Type B pancreatic cell (in vitro differentiated cells): Measurements from ENCODE around the gene TBCK. TPM values are rescaled to one million over a fixed set of nuclear protein-coding genes. Genes with fewer than 3 reads are reported as not detected.

Experiments used
- DNase-seq: peaks from one replicate; pipeline ENCODE4 v3.0.0; 2021; ENCODE audit warnings: mixed read lengths; ENCODE audit not compliant: unreplicated experiment; ENCODE audit errors: extremely low spot score
- H3K27ac Mint-ChIP-seq: 2 replicates; pipeline ENCODE4 v1.8.0; 2021; ENCODE audit warnings: mild to moderate bottlenecking, mixed read lengths
- H3K27me3 Mint-ChIP-seq: 2 replicates; pipeline ENCODE4 v1.8.0; 2021; ENCODE audit warnings: mixed read lengths
- H3K36me3 Mint-ChIP-seq: 2 replicates; pipeline ENCODE4 v1.8.0; 2021; ENCODE audit warnings: mixed read lengths
- H3K4me1 Mint-ChIP-seq: one replicate; pipeline ENCODE4 v1.8.0; 2021; ENCODE audit warnings: mixed read lengths; ENCODE audit not compliant: unreplicated experiment
- H3K4me3 Mint-ChIP-seq: 2 replicates; pipeline ENCODE4 v1.8.0; 2021; ENCODE audit warnings: mild to moderate bottlenecking, mixed read lengths
- H3K9me3 Mint-ChIP-seq: 2 replicates; pipeline ENCODE4 v1.8.0; 2021; ENCODE audit warnings: mixed read lengths
- total RNA-seq: library from RNA; stranded (reverse); gene quantifications from 2 replicates; pipeline ENCODE4 v1.2.1, GENCODE V29; 2021; ENCODE audit warnings: low replicate concordance
- TF ChIP-seq, protein P1 (sequence below): fragments of 200-600 bp; sonication (generic); conservative IDR thresholded peaks from 2 replicates; pipeline ENCODE4 v1.5.0; 2021; ENCODE audit warnings: antibody characterized with exemption, mild to moderate bottlenecking

The TBCK gene
- total RNA-seq, 1 donor from 2014 or later: 59.8 TPM

GRCh38 chr4:106090826-106091225 lies 225.2 kb downstream of the TBCK start:
- H3K27ac Mint-ChIP-seq: no peak overlapping the region
- no peak overlapping the region for H3K4me3 Mint-ChIP-seq
- H3K36me3 Mint-ChIP-seq: peaks cover 67% of the 10 kb centered on the region
- H3K4me1 Mint-ChIP-seq: no peaks in the 10 kb centered on the region
- peaks cover 5% of the 10 kb centered on the region for H3K9me3 Mint-ChIP-seq
- TF ChIP-seq, protein P1, sequence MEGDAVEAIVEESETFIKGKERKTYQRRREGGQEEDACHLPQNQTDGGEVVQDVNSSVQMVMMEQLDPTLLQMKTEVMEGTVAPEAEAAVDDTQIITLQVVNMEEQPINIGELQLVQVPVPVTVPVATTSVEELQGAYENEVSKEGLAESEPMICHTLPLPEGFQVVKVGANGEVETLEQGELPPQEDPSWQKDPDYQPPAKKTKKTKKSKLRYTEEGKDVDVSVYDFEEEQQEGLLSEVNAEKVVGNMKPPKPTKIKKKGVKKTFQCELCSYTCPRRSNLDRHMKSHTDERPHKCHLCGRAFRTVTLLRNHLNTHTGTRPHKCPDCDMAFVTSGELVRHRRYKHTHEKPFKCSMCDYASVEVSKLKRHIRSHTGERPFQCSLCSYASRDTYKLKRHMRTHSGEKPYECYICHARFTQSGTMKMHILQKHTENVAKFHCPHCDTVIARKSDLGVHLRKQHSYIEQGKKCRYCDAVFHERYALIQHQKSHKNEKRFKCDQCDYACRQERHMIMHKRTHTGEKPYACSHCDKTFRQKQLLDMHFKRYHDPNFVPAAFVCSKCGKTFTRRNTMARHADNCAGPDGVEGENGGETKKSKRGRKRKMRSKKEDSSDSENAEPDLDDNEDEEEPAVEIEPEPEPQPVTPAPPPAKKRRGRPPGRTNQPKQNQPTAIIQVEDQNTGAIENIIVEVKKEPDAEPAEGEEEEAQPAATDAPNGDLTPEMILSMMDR: no peak
- no peak for DNase-seq
- H3K27me3 Mint-ChIP-seq: no peaks in the 10 kb centered on the region

- Mint-ChIP-seq H3K9me3 (peaks cover 13% of the 10 kb centered on the region), H3K4me3 (no peak overlapping the region), H3K27ac (no peak overlapping the region), H3K4me1 (no peaks in the 10 kb centered on the region), H3K36me3 (peaks cover 51% of the 10 kb centered on the region), H3K27me3 (no peaks in the 10 kb centered on the region)
- DNase-seq: no peak
- TF ChIP-seq, protein P1: no peak
Observed at GRCh38 chr4:106083065-106083464, 232.9 kb downstream of the TBCK start.

DNA sequence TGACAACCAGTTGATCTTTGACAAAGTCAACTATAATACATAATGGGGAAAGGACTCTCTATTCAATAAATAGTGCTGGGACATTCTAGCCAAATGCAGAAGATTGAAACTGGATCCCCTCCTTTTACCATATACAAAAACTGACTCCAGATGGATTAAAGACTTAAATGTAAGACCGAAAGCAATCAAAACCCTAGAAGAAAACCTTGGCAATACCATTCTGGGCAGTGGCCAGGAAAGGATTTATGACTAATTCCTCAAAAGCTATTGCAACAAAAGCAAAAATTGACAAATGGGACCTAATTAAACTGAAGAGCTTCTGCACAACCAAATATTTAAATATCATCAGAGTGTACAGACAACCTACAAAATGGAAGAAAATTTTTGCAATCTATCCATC lies 235.6 kb downstream of the TBCK start:
- Mint-ChIP-seq H3K27ac (no peak overlapping the region), H3K4me1 (no peaks in the 10 kb centered on the region), H3K4me3 (no peak overlapping the region), H3K27me3 (no peaks in the 10 kb centered on the region), H3K9me3 (peaks cover 19% of the 10 kb centered on the region), H3K36me3 (peaks cover 57% of the 10 kb centered on the region)
- TF ChIP-seq, protein P1: no peak
- DNase-seq: no peak

DNA sequence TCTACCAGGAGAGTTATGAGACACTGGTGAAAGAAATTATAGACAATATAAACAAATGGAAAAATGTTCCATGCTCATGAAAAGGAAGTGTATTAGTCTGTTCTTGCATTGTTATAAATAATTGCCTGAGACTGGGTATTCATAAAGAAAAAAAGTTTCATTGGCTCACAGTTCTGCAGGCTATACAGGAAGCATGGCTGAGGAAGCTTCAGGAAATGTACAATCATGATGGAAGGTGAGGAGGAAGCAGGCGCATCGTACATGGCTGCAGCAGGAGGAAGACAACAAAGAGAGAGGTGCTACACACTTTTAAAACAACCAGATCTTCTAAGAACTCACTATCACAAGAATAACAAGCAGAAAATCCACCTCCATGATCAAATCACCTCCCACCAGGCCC lies 236.4 kb downstream of the TBCK start:
- no peaks in the 10 kb centered on the region for H3K27me3 Mint-ChIP-seq
- DNase-seq: no peak
- no peaks in the 10 kb centered on the region for H3K4me1 Mint-ChIP-seq
- H3K27ac Mint-ChIP-seq: no peak overlapping the region
- no peak overlapping the region for H3K4me3 Mint-ChIP-seq
- H3K9me3 Mint-ChIP-seq: peaks cover 23% of the 10 kb centered on the region
- peaks cover 61% of the 10 kb centered on the region for H3K36me3 Mint-ChIP-seq
- TF ChIP-seq, protein P1: no peak

- Mint-ChIP-seq H3K27ac (no peak overlapping the region), H3K36me3 (peaks cover 4% of the 10 kb centered on the region), H3K4me3 (no peak overlapping the region), H3K4me1 (peaks cover 6% of the 10 kb centered on the region), H3K27me3 (no peaks in the 10 kb centered on the region), H3K9me3 (no peaks in the 10 kb centered on the region)
- TF ChIP-seq, protein P1: no peak
- no peak for DNase-seq
Observed at GRCh38 chr4:106065018-106065417, 251.0 kb downstream of the TBCK start.

- Mint-ChIP-seq H3K4me3 (no peak overlapping the region), H3K27me3 (no peaks in the 10 kb centered on the region), H3K27ac (no peak overlapping the region), H3K4me1 (peaks cover 6% of the 10 kb centered on the region), H3K9me3 (no peaks in the 10 kb centered on the region), H3K36me3 (peaks cover 4% of the 10 kb centered on the region)
- no peak for DNase-seq
- TF ChIP-seq, protein P1: no peak
Observed at GRCh38 chr4:106063009-106063408, 253.0 kb downstream of the TBCK start.
